Caco-2 (cell line): ENCODE data around the gene PVALB. TPM values are rescaled to one million over a fixed set of nuclear protein-coding genes. Genes with fewer than 3 reads are reported as not detected.

ENCODE experiments used
- BruUV-seq: library from RNA; stranded (reverse); fragments of 400-500 nt; replicated peaks from 2 replicates; lab custom pipeline; 2021; lab: Mats Ljungman, UMichigan
- CTCF ChIA-PET: fragments of 300-600 bp; sonication (Branson Sonifier 250); formaldehyde crosslinking; loops from one replicate; lab custom pipeline; 2022; ENCODE audit warnings: antibody characterized with exemption; lab: Charles Lee
- POLR2A ChIA-PET: fragments of 300-600 bp; sonication (Branson Sonifier 250); formaldehyde crosslinking; loops from one replicate; lab custom pipeline; 2022; ENCODE audit warnings: antibody characterized with exemption; lab: Charles Lee
- DNase-seq, 2 experiments: peaks; one replicate each; pipeline versions ENCODE4 v3.0.0 to v3.0.0-alpha.2; 2020 to 2022
- H3K27me3 ChIP-seq: replicated peaks from 2 replicates; pipeline ENCODE4 v1.6.0; 2011; ENCODE audit warnings: low read length; ENCODE audit not compliant: control insufficient read depth, insufficient read depth
- H3K36me3 ChIP-seq: 2 replicates; pipeline ENCODE4 v1.5.1; 2011; ENCODE audit warnings: low read length; ENCODE audit not compliant: control insufficient read depth, insufficient read depth
- H3K4me1 ChIP-seq: fragments of 250-450 bp; sonication (Bioruptor Pico); 2 replicates; pipeline ENCODE4 v1.5.1; 2020; ENCODE audit warnings: mild to moderate bottlenecking
- H3K4me3 ChIP-seq: 2 replicates; pipeline ENCODE4 v1.5.1; 2011; ENCODE audit warnings: low read depth, mild to moderate bottlenecking, control low read depth, low read length
- H3K9me3 ChIP-seq: fragments of 250-450 bp; sonication (Bioruptor Pico); 2 replicates; pipeline ENCODE4 v1.5.1; 2020; ENCODE audit warnings: mild to moderate bottlenecking, moderate library complexity
- H3K27ac Mint-ChIP-seq: one replicate; pipeline ENCODE4 v1.8.0; 2022; ENCODE audit warnings: mixed read lengths; ENCODE audit not compliant: unreplicated experiment
- H3K27me3 Mint-ChIP-seq: one replicate; pipeline ENCODE4 v1.8.0; 2022; ENCODE audit warnings: mixed read lengths; ENCODE audit not compliant: insufficient read depth, unreplicated experiment
- H3K36me3 Mint-ChIP-seq: one replicate; pipeline ENCODE4 v1.8.0; 2022; ENCODE audit warnings: mild to moderate bottlenecking, mixed read lengths; ENCODE audit not compliant: insufficient read depth, unreplicated experiment
- H3K4me1 Mint-ChIP-seq: one replicate; pipeline ENCODE4 v1.8.0; 2022; ENCODE audit warnings: low read depth, mixed read lengths; ENCODE audit not compliant: unreplicated experiment
- H3K4me3 Mint-ChIP-seq: one replicate; pipeline ENCODE4 v1.8.0; 2022; ENCODE audit warnings: mild to moderate bottlenecking, moderate library complexity, mixed read lengths; ENCODE audit not compliant: unreplicated experiment
- H3K9me3 Mint-ChIP-seq: one replicate; pipeline ENCODE4 v1.8.0; 2022; ENCODE audit warnings: mixed read lengths; ENCODE audit not compliant: unreplicated experiment
- intact Hi-C: fragments of 100-400 bp; cut with micrococcal nuclease; formaldehyde crosslinking; loops from one replicate; pipeline ENCODE4 v1.10.0; 2022; ENCODE audit not compliant: unreplicated experiment
- total RNA-seq: library from RNA; stranded (reverse); gene quantifications from 2 replicates; pipeline ENCODE4 v1.2.3, GENCODE V29; 2022
- TF ChIP-seq, protein P1 (sequence below), 2 experiments: fragments of 200-600 bp in 1 of 2; IDR thresholded peaks; 1 replicate in 1 of 2; 2 replicates in 1 of 2; pipeline versions ENCODE4 v1.5.1 to v1.8.0; 2011 to 2022; ENCODE audit warnings: antibody characterized with exemption in 1 of 2, control low read depth in 1 of 2, inconsistent platforms in 1 of 2, low read depth in 1 of 2, low read length in 1 of 2, mild to moderate bottlenecking in 1 of 2, moderate library complexity in 1 of 2; ENCODE audit not compliant: insufficient read depth in 1 of 2, severe bottlenecking in 1 of 2, unreplicated experiment in 1 of 2

The PVALB gene
- total RNA-seq, 1 experiment from 2014 or later: not detected

DNA sequence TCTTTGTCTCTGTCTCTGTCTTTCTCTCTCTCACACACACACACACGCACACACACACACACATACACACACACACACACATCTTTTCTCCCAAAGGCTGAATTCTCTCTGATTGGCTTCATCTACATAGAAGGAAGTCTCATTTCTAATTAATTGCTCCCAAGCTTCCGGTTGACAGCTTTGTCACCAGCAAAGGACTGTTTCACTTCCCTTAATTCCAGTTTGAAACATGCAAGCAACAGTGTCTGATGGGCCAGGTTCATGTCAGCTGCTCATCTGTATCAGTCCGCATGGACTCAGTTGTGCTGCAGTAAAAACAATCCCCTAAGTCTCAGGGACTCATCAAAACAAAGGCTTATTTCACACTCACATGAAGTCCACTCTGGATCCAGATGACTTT, 16.2 kb upstream of the PVALB start:
- CTCF ChIA-PET: no interaction called here
- POLR2A ChIA-PET: no interaction called here
- Mint-ChIP-seq H3K27me3 (peaks cover 2% of the 10 kb centered on the region), H3K27ac (no peak overlapping the region), H3K4me1 (no peaks in the 10 kb centered on the region), H3K4me3 (no peak overlapping the region), H3K9me3 (no peaks in the 10 kb centered on the region), H3K36me3 (no peaks in the 10 kb centered on the region)
- no TSS peak for BruUV-seq
- TF ChIP-seq, protein P1, sequence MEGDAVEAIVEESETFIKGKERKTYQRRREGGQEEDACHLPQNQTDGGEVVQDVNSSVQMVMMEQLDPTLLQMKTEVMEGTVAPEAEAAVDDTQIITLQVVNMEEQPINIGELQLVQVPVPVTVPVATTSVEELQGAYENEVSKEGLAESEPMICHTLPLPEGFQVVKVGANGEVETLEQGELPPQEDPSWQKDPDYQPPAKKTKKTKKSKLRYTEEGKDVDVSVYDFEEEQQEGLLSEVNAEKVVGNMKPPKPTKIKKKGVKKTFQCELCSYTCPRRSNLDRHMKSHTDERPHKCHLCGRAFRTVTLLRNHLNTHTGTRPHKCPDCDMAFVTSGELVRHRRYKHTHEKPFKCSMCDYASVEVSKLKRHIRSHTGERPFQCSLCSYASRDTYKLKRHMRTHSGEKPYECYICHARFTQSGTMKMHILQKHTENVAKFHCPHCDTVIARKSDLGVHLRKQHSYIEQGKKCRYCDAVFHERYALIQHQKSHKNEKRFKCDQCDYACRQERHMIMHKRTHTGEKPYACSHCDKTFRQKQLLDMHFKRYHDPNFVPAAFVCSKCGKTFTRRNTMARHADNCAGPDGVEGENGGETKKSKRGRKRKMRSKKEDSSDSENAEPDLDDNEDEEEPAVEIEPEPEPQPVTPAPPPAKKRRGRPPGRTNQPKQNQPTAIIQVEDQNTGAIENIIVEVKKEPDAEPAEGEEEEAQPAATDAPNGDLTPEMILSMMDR (IDR thresholded peaks at IDR 0.05; ENCODE audit: insufficient read depth in 1 of 2, low read depth in 1 of 2, low read length in 1 of 2, severe bottlenecking in 1 of 2, unreplicated experiment in 1 of 2): no peak
- H3K27me3 ChIP-seq: peaks cover 1% of the 10 kb centered on the region; the same call in 1 of the 2 replicates
- H3K36me3 ChIP-seq: no peaks in the 10 kb centered on the region
- H3K9me3 ChIP-seq: no peaks in the 10 kb centered on the region
- DNase-seq: no peak
- intact Hi-C loops: no loop called here
- H3K4me3 ChIP-seq: no peak overlapping the region
- no peaks in the 10 kb centered on the region for H3K4me1 ChIP-seq

GRCh38 chr22:36831717-36832116, 14.9 kb upstream of the PVALB start:
- POLR2A ChIA-PET: no interaction called here
- CTCF ChIA-PET: interaction anchor here (0.6 kb wide), 1 partner anchor 18 kb away, joined by 6 read pairs; no protein-coding TSS in a partner anchor
- TF ChIP-seq, protein P1 (IDR thresholded peaks at IDR 0.05; ENCODE audit: insufficient read depth in 1 of 2, low read depth in 1 of 2, low read length in 1 of 2, severe bottlenecking in 1 of 2, unreplicated experiment in 1 of 2): no peak
- H3K36me3 Mint-ChIP-seq: no peaks in the 10 kb centered on the region
- no peak overlapping the region for H3K4me3 ChIP-seq
- intact Hi-C loops: no loop called here
- peaks cover 6% of the 10 kb centered on the region for H3K27me3 Mint-ChIP-seq
- no peaks in the 10 kb centered on the region for H3K4me1 Mint-ChIP-seq
- no TSS peak for BruUV-seq
- DNase-seq: no peak
- H3K27ac Mint-ChIP-seq: no peak overlapping the region
- no peak overlapping the region for H3K4me3 Mint-ChIP-seq
- H3K4me1 ChIP-seq: no peaks in the 10 kb centered on the region
- H3K27me3 ChIP-seq: peaks cover 1% of the 10 kb centered on the region; the same call in 1 of the 2 replicates
- no peaks in the 10 kb centered on the region for H3K36me3 ChIP-seq
- no peaks in the 10 kb centered on the region for H3K9me3 Mint-ChIP-seq
- no peaks in the 10 kb centered on the region for H3K9me3 ChIP-seq

DNA sequence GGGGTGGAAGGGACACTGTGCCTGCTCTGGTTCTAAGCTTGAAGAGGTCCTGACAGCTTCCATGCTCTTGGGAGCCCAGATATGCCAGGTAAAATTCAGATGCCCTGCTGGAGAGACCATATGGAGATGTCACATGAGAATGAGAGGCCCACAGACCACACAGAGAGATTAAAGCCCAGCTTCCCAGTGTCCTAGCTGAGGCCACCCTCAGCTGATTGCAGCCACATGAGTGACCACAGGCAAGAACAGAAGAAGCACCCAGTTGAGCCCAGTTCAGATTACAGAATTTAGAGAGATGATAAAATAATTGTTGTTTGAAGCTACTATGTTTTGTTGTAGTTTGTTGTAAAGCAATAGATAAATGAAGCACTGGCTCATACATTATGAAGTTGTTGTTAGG, 14.4 kb upstream of the PVALB start:
- intact Hi-C loops: no loop called here
- H3K4me1 Mint-ChIP-seq: no peaks in the 10 kb centered on the region
- H3K9me3 ChIP-seq: no peaks in the 10 kb centered on the region
- CTCF ChIA-PET: interaction anchor here (0.6 kb wide), 1 partner anchor 19 kb away, joined by 6 read pairs; no protein-coding TSS in a partner anchor
- no peak for DNase-seq
- peaks cover 1% of the 10 kb centered on the region; the same call in 1 of the 2 replicates for H3K27me3 ChIP-seq
- TF ChIP-seq, protein P1 (IDR thresholded peaks at IDR 0.05; ENCODE audit: insufficient read depth in 1 of 2, low read depth in 1 of 2, low read length in 1 of 2, severe bottlenecking in 1 of 2, unreplicated experiment in 1 of 2): no peak
- POLR2A ChIA-PET: no interaction called here
- H3K36me3 ChIP-seq: no peaks in the 10 kb centered on the region
- no peaks in the 10 kb centered on the region for H3K4me1 ChIP-seq
- no peak overlapping the region for H3K4me3 Mint-ChIP-seq
- BruUV-seq: no TSS peak
- H3K27ac Mint-ChIP-seq: no peak overlapping the region
- H3K27me3 Mint-ChIP-seq: peaks cover 6% of the 10 kb centered on the region
- H3K9me3 Mint-ChIP-seq: no peaks in the 10 kb centered on the region
- H3K4me3 ChIP-seq: no peak overlapping the region
- H3K36me3 Mint-ChIP-seq: no peaks in the 10 kb centered on the region
